ENCODE measurements around the gene GATD1. TPM values are rescaled to one million over a fixed set of nuclear protein-coding genes. Genes with fewer than 3 reads are reported as not detected.

Gene GATD1
- total RNA-seq, 1 donor from 2014 or later: 94.9 TPM

DNA sequence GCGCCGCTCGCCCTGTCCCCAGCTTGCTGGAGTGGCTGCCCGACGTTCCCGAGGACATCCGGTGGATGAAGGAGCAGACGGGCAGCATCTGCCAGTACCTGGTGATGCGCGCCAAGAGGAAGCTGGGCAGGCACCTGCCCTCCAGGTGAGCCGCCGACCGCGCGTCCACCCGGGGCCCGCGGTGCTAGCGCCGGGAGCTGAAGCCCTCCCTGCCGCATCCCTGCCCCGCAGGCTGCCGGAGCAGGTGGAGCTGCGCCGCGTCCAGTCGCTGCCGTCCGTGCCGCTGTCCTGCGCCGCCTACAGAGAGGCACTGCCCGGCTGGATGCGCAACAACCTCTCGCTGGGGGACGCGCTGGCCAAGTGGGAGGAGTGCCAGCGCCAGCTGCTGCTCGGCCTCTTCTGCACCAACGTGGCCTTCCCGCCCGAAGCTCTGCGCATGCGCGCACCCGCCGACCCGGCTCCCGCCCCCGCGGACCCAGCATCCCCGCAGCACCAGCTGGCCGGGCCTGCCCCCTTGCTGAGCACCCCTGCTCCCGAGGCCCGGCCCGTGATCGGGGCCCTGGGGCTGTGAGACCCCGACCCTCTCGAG is 47.1 kb upstream of the GATD1 start:
- no peak for DNase-seq (ENCODE audit: low read depth, low spot score)
- no peak overlapping the region for H3K27ac Mint-ChIP-seq (ENCODE audit: unreplicated experiment)
- peaks cover 30% of the 10 kb centered on the region for H3K27me3 Mint-ChIP-seq (ENCODE audit: low read depth)
- peaks cover 18% of the 10 kb centered on the region for H3K4me1 Mint-ChIP-seq
- H3K4me3 Mint-ChIP-seq: no peak overlapping the region
- TF ChIP-seq, protein P1, sequence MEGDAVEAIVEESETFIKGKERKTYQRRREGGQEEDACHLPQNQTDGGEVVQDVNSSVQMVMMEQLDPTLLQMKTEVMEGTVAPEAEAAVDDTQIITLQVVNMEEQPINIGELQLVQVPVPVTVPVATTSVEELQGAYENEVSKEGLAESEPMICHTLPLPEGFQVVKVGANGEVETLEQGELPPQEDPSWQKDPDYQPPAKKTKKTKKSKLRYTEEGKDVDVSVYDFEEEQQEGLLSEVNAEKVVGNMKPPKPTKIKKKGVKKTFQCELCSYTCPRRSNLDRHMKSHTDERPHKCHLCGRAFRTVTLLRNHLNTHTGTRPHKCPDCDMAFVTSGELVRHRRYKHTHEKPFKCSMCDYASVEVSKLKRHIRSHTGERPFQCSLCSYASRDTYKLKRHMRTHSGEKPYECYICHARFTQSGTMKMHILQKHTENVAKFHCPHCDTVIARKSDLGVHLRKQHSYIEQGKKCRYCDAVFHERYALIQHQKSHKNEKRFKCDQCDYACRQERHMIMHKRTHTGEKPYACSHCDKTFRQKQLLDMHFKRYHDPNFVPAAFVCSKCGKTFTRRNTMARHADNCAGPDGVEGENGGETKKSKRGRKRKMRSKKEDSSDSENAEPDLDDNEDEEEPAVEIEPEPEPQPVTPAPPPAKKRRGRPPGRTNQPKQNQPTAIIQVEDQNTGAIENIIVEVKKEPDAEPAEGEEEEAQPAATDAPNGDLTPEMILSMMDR (conservative IDR thresholded peaks at IDR 0.05): no peak
- H3K9me3 Mint-ChIP-seq: no peaks in the 10 kb centered on the region
- H3K36me3 Mint-ChIP-seq (ENCODE audit: low read depth): no peaks in the 10 kb centered on the region

- Mint-ChIP-seq H3K4me1 (peaks cover 12% of the 10 kb centered on the region), H3K4me3 (no peak overlapping the region), H3K9me3 (no peaks in the 10 kb centered on the region), H3K27ac (ENCODE audit: unreplicated experiment) (no peak overlapping the region), H3K27me3 (ENCODE audit: low read depth) (peaks cover 23% of the 10 kb centered on the region), H3K36me3 (ENCODE audit: low read depth) (no peaks in the 10 kb centered on the region)
- TF ChIP-seq, protein P1 (conservative IDR thresholded peaks at IDR 0.05): no peak
- no peak for DNase-seq (ENCODE audit: low read depth, low spot score)
Observed at GRCh38 chr11:823441-824291, 46.4 kb upstream of the GATD1 start.

DNA sequence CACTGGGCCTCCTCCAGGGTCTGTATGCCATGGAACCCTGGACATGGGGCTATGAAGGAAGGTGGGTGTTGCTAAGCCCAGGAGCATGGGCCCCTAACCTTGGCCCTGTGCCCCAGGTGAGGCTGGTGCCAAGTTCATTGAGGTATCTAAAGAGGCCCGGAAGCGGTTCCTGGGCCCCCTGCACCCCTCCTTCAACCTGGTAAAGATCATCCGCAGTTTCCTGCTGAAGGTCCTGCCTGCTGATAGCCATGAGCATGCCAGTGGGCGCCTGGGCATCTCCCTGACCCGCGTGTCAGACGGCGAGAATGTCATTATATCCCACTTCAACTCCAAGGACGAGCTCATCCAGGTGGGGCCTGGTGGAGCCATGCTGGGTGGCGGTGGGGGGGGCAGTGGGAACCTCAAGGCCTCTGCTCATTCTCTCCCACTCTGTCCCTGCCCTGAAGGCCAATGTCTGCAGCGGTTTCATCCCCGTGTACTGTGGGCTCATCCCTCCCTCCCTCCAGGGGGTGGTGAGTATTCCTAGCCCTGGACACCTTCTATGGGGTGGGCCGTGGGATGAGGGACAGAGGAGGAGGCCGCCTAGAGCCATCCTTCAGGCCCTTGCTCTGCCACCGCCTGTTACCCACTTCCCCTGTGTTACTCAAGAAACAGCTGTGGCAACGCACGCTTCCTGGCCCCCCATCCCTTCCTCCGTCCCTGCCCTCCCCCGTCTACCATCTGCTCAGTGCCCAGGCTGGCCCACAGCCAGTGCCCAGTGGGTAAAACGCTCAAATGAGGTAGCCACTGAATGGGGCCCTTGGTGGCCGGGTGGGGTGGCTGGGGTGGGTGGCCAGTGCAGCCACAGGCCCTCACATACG is 44.5 kb upstream of the GATD1 start:
- Mint-ChIP-seq H3K9me3 (no peaks in the 10 kb centered on the region), H3K4me3 (peak overlapping the region; percentile 51), H3K27ac (ENCODE audit: unreplicated experiment) (no peak overlapping the region), H3K36me3 (ENCODE audit: low read depth) (no peaks in the 10 kb centered on the region), H3K4me1 (no peaks in the 10 kb centered on the region), H3K27me3 (ENCODE audit: low read depth) (peaks cover 9% of the 10 kb centered on the region)
- DNase-seq (ENCODE audit: low read depth, low spot score): no peak
- TF ChIP-seq, protein P1 (conservative IDR thresholded peaks at IDR 0.05): no peak

GRCh38 chr11:820655-821511 is 43.6 kb upstream of the GATD1 start:
- Mint-ChIP-seq H3K36me3 (ENCODE audit: low read depth) (no peaks in the 10 kb centered on the region), H3K4me3 (peak overlapping the region; percentile 91), H3K27ac (ENCODE audit: unreplicated experiment) (no peak overlapping the region), H3K9me3 (no peaks in the 10 kb centered on the region), H3K27me3 (ENCODE audit: low read depth) (peaks cover 3% of the 10 kb centered on the region), H3K4me1 (no peaks in the 10 kb centered on the region)
- TF ChIP-seq, protein P1 (conservative IDR thresholded peaks at IDR 0.05): no peak
- no peak for DNase-seq (ENCODE audit: low read depth, low spot score)
